Fibroblast of peridontal ligament (primary cell): ENCODE data around the gene DGKK.

Experiments used
- DNase-seq: peaks from one replicate; pipeline ENCODE4 v3.0.0-alpha.2; 2010; ENCODE audit errors: extremely low read depth

DGKK gene, protein sequence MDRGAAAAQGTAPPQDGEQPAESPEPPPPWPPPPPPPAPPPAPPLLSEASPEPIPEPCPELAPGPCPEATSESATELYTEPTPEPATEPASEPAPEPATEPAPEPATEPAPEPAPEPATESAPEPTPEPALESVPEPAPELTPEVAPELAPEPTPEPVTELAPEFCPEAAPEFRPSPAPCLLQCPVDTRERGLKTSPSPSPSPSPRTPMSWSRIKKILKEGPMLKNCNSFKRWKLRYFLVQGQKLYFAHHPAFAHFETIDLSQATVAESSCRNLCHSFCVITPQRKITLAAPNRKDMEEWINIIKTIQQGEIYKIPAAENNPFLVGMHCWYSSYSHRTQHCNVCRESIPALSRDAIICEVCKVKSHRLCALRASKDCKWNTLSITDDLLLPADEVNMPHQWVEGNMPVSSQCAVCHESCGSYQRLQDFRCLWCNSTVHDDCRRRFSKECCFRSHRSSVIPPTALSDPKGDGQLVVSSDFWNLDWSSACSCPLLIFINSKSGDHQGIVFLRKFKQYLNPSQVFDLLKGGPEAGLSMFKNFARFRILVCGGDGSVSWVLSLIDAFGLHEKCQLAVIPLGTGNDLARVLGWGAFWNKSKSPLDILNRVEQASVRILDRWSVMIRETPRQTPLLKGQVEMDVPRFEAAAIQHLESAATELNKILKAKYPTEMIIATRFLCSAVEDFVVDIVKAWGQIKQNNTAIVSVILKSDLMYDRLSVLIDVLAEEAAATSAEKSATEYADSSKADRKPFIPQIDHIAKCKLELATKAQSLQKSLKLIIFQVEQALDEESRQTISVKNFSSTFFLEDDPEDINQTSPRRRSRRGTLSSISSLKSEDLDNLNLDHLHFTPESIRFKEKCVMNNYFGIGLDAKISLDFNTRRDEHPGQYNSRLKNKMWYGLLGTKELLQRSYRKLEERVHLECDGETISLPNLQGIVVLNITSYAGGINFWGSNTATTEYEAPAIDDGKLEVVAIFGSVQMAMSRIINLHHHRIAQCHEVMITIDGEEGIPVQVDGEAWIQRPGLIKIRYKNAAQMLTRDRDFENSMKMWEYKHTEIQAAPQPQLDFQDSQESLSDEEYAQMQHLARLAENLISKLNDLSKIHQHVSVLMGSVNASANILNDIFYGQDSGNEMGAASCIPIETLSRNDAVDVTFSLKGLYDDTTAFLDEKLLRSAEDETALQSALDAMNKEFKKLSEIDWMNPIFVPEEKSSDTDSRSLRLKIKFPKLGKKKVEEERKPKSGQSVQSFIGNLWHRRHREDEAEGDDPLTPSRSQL

DNA sequence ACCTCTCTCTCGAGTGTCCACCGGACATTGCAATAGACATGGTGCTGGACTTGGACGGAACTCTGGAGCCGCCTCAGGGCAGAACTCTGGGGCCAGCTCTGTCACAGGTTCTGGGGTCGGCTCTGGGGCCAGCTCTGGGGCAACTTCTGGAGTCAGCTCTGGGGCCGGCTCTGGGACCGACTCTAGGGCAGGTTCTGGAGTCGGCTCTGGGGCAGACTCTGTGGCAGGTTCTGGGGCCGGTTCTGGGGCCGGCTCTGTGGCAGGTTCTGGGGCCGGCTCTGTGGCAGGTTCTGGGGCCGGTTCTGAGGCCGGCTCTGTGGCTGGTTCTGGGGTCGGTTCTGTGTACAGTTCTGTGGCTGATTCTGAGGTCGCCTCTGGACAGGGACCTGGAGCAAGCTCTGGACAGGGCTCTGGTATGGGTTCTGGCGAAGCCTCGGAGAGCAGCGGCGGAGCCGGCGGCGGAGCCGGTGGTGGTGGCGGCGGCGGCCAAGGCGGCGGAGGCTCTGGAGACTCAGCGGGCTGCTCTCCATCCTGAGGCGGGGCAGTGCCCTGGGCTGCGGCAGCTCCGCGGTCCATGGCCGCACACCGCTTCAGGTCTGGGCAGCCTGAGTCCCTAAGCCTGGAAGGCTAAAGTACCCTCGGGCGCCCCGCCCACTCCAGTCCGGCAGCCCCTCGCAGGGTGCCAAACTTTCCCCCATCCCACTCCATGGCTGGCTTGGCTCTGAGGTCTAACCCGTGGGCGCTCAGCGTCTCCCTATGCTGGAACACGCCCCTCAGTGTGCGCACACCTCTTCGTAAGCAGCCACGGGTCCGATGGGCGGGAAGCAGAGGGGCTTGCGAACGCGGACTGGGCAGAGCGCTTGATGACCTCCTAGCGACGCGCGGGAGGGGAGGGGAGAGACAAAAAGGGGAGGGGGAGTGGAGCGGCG is at the start of gene DGKK:
DGKK (minus strand) TSS at position 723 of the 929 bp plus-strand sequence; CDS start at position 576, 147 bp downstream.
- DNase-seq = no peak

GRCh38 chrX:50514811-50515210 is 44.2 kb upstream of the DGKK start:
- DNase-seq = no peak

- DNase-seq = no peak
These were observed 26.5 kb upstream of the DGKK start for GRCh38 chrX:50497114-50497513.

GRCh38 chrX:50495616-50496015 is 25.0 kb upstream of the DGKK start:
- DNase-seq = no peak

DNA sequence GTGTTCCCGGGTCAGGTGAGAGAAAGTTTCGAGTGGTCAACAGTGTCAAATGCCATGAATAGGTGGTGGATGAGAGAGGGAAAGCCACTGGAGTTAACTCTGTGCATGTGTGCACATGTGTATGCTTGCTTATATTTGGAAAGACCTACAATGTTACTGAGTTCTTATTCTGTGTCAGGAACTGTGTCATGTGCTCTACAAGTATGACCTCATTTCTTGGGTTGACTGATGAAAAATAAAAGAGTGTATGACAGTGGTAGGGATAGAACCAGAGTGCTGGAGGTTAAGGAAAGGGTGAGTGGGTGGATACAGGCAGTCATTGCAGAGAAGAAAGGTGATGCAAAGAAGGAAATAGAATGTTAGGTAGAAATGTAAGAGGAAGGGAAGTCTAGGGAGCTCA is 22.1 kb upstream of the DGKK start:
- no peak for DNase-seq

GRCh38 chrX:50484662-50485061 is 14.0 kb upstream of the DGKK start:
- no peak for DNase-seq

DNA sequence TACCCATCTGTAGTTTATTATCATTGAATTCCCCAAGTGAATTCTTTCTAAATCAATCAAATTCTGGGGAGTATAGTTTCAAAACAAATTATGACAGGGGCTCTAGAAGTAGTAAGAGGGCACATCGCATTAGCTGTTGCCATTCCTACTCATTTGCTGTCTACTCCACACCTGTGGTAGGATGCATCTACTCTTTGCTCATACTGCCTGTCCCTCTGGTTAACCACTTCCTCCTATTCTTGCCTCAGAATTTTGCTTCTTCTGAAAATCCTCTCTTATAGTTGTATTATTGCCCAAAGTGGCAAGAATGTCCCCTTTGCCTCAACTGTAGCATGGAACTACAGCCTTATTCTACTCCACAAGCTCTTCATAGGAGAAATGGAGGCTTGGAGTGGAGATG is 12.7 kb upstream of the DGKK start:
- DNase-seq = no peak

DNA sequence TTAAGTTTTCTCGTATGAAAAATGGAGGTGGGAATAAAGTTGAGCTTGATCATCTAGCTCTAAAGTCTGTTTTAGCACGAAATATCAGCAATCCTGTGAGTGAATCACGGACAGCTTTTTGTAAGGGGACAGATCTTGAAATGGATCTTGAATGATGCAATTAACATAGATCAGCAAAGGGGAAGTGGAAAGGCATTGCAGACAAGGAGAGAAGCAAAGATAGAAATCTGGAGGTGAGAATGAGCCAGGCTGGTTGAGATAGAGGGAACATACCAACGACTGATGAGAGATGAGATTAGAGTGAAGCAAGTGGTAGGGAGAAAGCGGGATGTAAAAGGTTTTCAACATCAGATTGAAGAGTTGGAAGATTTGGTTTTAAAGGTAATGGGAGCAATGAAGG is 4.6 kb upstream of the DGKK start:
- no peak for DNase-seq

DNA sequence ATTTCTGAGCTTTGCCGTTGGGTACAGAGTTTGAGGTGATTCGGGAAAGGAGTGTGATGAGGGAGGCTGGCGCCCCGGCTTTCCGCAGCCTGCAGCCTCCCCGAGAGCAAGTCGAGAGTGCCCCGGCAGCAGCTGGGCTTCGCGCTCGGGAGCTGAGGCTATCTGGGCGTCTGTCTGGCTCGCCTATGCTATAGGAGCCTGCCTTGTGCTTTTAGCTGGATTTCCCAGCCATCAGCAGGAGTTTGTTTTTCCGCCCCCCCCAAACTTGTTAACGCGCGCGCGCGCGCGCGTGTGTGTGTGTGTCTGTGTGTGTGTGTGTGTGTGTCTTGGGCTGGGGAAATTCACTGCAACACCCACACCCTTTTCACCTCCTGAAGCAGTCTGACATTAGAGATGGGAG is 765 bp upstream of the DGKK start:
- no peak for DNase-seq

GRCh38 chrX:50469206-50469605 is 1.4 kb downstream of the DGKK start:
- DNase-seq = no peak

DNA sequence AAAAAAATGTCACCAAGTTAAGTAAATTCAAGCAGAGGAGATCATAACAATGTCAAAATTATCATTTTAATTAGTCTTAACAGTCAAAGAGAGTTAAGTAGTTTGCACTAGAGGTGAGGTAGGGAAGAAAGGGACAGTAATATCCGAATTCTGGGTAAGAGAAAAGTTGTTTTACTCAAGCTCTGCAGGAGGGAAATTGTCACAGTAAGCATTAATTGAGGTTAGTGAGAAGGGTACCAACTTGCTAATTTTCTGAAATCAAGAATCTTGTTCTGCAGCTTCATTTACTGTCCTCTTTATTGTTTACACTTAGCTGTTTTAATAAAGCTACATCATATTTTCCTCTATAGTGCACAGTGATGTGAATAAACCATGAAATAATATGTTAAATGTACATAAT is 11.0 kb downstream of the DGKK start:
- no peak for DNase-seq

DNA sequence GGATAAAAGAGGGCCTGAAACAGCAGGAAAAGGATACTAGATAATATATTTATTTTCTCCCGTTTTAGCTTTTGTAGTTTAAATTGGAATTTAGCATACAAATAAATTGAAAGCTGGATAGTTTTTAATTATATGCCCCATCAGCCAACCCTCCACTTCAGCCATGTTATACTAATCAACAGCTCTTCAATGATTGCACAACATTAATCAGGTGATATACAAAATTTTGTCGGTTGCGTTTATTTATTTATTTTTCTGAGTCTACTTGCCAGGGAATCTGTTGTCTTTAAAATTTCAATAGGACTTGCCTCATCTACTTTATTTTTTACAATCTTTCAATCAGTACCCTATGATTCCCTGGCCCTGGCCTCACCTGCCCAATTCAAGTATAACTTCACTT is 12.1 kb downstream of the DGKK start:
- DNase-seq = no peak

GRCh38 chrX:50456712-50457484 is 13.7 kb downstream of the DGKK start:
- DNase-seq = no peak

DNA sequence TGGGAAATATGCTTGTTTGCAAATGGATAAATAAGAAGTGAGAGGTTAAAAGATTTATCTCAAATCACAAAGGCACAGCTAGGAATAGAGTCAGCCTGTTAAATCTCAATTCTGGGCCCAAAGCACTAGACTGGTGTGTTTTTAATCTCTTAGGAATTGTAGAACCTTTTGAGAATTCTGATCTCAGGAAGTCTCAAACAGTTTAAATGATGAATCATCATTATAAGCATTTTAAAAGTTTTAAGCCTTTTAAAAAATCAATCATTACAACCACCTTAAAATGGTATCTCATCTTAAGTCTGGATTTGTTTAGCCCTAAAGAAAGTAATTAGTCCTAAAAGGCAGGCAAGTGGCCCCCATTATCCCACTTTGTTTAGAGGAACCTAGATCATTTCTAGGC is 17.8 kb downstream of the DGKK start:
- no peak for DNase-seq

DNA sequence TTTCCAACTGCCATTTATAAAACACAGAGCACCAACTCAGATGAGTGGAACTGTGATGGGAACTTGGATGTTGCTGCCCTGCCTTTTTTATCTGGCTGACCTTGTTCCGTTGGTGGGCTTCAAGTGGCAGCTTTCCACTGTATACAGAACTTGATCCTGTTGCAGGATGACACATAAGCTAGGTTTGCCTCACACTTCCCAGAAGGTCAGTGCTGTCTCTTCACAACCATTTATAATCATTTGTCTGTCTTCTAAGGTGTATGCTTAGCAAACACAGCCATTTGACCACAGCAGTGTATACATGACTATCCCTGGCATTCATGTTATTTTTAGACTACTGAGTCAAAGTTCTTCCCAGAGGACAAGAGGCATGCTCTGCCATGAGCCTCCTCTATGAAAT is 20.3 kb downstream of the DGKK start:
- DNase-seq = no peak

- no peak for DNase-seq
These were observed 22.1 kb downstream of the DGKK start for GRCh38 chrX:50448565-50448964.

- no peak for DNase-seq
These were observed 23.1 kb downstream of the DGKK start for GRCh38 chrX:50447535-50447934.

GRCh38 chrX:50442426-50443116 is 28.1 kb downstream of the DGKK start:
- no peak for DNase-seq

GRCh38 chrX:50436797-50437196 is 33.8 kb downstream of the DGKK start:
- no peak for DNase-seq

DNA sequence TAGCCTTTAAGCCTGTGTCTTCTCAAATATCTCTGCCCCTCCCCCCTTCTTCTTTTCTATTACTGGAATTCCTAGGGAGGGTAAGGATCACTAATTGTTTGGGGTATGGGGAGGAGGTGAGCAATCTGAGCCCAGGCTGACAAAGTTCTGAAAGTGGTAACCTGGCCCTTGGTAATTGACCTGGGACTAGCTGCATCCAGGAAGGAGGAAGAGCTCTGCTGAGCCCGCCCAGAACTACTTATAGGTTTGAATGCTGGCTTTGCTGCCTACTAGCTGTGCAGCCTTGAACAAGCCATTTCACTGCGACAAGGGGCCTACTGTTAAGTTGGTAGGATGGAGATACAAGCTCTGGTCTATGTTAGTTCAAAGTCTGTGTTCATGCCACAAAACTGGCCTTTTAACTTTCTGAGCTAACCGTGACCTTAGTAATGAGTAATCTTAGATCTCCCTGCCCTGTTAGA is 37.8 kb downstream of the DGKK start:
- DNase-seq = no peak
